ENCODE results near the gene PITPNC1.

DNA sequence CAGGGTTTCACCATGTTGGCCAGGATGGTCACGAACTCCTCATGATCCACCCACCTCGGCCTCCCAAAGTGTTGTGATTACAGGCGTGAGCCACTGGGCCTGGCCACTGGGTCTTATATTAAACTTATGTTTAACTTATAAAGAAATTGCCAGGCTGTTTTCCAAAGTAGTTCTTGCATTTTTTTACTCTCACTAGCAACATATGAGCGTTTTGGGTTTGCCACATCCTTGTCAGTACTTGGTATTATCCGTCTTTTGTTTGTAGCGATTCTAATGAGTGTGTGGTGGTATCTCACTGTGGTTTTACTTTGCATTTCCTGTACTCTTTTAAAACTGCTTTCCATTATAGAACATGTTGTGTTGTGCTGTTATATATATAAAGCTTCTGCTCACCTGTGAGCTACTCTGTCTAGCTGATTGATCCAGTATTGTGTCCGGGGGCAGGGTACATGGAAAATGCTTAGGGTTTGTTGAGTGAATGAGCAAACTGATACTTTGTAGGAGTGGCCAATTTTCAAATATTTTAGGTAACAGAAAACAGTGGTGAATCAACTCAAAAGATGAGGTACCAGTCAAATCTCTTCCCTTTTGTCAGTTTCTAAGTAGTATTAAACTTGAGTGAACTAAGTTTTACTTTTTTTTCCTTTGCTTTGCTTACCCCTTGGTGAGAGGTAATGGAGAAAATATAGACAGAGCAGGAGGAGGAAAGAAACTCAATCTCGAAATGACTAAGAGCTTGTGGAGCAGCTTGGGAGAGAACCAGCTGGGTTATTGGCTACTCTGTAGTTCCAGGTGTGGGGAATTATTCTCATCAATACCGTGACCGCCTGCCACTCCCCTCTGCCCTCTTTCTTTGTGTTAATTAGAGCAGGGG, 75.8 kb downstream of the PITPNC1 start:
- TF ChIP-seq, protein P1, sequence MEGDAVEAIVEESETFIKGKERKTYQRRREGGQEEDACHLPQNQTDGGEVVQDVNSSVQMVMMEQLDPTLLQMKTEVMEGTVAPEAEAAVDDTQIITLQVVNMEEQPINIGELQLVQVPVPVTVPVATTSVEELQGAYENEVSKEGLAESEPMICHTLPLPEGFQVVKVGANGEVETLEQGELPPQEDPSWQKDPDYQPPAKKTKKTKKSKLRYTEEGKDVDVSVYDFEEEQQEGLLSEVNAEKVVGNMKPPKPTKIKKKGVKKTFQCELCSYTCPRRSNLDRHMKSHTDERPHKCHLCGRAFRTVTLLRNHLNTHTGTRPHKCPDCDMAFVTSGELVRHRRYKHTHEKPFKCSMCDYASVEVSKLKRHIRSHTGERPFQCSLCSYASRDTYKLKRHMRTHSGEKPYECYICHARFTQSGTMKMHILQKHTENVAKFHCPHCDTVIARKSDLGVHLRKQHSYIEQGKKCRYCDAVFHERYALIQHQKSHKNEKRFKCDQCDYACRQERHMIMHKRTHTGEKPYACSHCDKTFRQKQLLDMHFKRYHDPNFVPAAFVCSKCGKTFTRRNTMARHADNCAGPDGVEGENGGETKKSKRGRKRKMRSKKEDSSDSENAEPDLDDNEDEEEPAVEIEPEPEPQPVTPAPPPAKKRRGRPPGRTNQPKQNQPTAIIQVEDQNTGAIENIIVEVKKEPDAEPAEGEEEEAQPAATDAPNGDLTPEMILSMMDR (IDR thresholded peaks at IDR 0.05; ENCODE audit: low read length) = no peak
- TF ChIP-seq EZH2phosphoT487 (IDR thresholded peaks at IDR 0.05; ENCODE audit: low read length) = no peak
